Activated CD4-positive, alpha-beta memory T cell treated with anti-CD3 and anti-CD28 coated beads for 36 hours (primary cell): Measurements from ENCODE around the gene MAGEB17. TPM values are rescaled to one million over a fixed set of nuclear protein-coding genes. Genes with fewer than 3 reads are reported as not detected.

Source experiments
- total RNA-seq, 2 experiments: library from RNA; stranded (reverse); gene quantifications; one replicate each; pipeline ENCODE4 v1.2.3, GENCODE V29; 2021

MAGEB17 gene
- total RNA-seq, 2 experiments from 2014 or later, result not detected

Other genes starting within 250 kb of the MAGEB17 start
- not detected for gene GRPR, start 43.9 kb upstream of the MAGEB17 start, total RNA-seq